NB4 (cell line): Measurements from ENCODE around the gene RFX4.

Experiments
- DNase-seq: peaks from one replicate; pipeline ENCODE4 v3.0.0; 2010; ENCODE audit warnings: low read depth
- H3K4me3 ChIP-seq: one replicate; pipeline ENCODE4 v1.5.1; 2011; ENCODE audit warnings: mild to moderate bottlenecking, low read depth, low read length, moderate library complexity
- MAX ChIP-seq: IDR thresholded peaks from 2 replicates; pipeline ENCODE4 v1.6.1; 2011; ENCODE audit warnings: low read depth, low read length
- MYC ChIP-seq: IDR thresholded peaks from 2 replicates; pipeline ENCODE4 v1.6.1; 2011; ENCODE audit warnings: low read depth, low read length
- POLR2A ChIP-seq: IDR thresholded peaks from 2 replicates; pipeline ENCODE4 v1.6.1; 2011; ENCODE audit warnings: mild to moderate bottlenecking; ENCODE audit not compliant: insufficient read length; ENCODE audit errors: extremely low read depth
- TF ChIP-seq, protein P1 (sequence below): IDR thresholded peaks from one replicate; pipeline ENCODE4 v1.5.1; 2012; ENCODE audit warnings: low read depth, low read length

Gene RFX4

DNA sequence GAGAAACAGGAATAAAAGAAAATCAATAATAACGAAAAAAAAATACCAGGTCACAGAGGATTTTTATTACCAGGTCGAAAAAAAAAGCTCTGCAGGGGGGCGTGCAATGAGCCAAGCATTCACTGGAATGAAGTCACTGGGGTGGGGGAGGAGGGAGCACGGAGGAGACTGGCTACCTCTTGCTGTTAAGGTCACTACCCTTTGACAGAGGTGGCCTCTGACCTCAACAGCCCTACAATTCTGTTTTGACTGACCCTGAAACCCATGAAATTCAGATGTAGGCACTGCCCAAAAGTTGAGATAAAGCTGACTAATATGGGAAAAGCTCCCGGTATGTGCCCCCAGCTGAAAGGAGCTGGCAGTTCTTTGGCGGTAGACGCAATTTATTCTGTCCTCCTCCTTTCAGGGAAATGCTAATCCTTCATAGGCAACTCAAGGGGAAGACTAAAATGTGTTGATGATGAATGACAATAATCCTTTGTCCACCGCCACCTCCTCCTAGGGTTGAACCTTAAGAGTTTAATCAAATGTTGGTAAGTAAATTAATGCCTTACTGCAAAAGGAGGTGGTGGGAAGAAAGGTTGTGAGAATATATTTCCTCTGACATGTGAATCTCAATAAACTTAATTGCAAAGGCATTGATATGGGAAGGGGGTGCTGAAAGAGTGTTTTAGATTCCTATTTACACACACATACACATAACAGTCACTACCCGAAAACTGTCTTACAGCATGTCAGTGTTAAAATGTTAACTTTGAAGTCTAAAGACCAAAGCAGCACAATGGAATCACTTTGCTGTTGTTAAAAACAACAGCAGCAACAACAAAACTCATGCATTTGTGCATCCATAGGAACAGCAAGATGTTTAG is 185.4 kb downstream of the RFX4 start:
- TF ChIP-seq, protein P1, sequence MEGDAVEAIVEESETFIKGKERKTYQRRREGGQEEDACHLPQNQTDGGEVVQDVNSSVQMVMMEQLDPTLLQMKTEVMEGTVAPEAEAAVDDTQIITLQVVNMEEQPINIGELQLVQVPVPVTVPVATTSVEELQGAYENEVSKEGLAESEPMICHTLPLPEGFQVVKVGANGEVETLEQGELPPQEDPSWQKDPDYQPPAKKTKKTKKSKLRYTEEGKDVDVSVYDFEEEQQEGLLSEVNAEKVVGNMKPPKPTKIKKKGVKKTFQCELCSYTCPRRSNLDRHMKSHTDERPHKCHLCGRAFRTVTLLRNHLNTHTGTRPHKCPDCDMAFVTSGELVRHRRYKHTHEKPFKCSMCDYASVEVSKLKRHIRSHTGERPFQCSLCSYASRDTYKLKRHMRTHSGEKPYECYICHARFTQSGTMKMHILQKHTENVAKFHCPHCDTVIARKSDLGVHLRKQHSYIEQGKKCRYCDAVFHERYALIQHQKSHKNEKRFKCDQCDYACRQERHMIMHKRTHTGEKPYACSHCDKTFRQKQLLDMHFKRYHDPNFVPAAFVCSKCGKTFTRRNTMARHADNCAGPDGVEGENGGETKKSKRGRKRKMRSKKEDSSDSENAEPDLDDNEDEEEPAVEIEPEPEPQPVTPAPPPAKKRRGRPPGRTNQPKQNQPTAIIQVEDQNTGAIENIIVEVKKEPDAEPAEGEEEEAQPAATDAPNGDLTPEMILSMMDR, result no peak
- TF ChIP-seq POLR2A, result no peak
- no peak for TF ChIP-seq MAX
- no peak for TF ChIP-seq MYC
- DNase-seq, result no peak
- H3K4me3 ChIP-seq, result no peak overlapping the region

DNA sequence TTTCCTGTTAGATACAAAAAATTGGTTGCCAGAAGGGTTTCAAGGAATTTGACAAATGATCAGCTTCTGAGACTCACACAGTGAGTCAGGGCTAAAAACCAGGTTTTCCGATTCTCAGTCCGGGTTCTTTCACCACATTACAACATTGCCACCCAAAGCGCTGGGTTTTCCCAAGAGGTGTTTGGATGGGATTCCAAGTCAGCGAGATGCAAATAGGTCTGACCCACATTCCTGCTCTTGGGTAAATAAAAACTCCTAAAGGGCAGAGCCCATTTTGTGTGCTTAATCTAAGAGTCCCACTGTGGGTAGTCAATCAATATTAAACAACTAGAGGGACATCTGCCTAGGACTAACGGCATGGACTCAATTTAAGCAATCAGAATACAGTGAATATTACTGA is 186.3 kb downstream of the RFX4 start:
- H3K4me3 ChIP-seq, result no peak overlapping the region
- no peak for TF ChIP-seq MYC
- TF ChIP-seq, protein P1, result no peak
- no peak for TF ChIP-seq MAX
- no peak for TF ChIP-seq POLR2A
- DNase-seq, result no peak

- TF ChIP-seq MYC (no peak), MAX (no peak), POLR2A (no peak)
- TF ChIP-seq, protein P1, result no peak
- no peak overlapping the region for H3K4me3 ChIP-seq
- DNase-seq, result no peak
These were observed 186.7 kb downstream of the RFX4 start for GRCh38 chr12:106769546-106769945.

DNA sequence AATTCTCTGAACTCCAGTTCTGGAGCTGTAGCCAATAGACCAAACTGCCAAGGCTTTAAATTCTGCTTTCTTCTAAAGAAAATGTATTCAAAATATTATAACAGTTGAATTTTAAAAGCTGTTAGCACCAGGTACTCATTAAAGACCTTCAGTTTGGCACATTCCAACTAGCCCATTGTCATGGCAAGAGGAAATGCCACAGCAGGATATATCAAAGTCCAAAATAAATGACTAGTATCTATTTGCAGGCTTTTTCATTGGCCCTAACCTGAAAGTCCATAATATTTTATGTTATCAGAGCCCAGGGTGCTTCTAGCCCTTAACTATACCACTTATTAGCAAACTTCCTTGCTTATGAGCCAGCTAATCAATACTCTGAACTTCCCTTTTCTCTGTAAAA is 188.6 kb downstream of the RFX4 start:
- H3K4me3 ChIP-seq, result no peak overlapping the region
- DNase-seq, result no peak
- TF ChIP-seq MYC, result no peak
- TF ChIP-seq MAX, result no peak
- TF ChIP-seq, protein P1, result no peak
- TF ChIP-seq POLR2A, result no peak

DNA sequence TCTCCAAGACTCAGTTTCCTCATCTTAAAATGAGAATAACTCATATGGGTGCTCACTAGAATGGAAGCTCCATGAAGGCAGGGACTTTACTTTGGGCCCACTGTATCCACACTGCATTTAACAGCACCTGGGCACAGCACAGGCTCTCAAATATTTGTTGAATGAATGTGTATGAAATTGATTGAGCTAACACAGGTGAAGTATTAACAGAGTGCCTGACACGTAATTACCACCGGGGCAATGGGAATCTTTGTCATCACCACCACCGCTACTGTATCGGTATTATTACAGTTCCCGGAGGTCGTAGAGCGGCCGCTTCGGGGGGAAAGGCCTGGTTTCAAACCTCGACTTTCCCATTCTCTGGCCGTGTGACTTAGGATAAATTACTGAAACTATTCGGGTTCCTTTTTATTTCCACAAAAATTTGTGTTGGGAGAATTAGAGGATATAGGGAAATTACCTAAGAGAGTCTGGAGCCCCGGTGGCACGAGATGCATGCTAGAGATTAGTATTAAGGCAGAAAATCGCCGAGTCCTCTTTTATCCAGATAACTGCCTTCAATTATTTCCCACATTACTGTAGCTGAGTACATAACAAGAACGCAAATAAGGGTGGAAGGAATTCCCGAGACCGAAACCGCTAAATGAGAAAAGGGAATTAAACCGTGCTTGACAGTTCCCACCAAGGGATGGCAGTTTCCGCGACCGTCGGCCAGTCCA is 190.6 kb downstream of the RFX4 start:
- TF ChIP-seq POLR2A, result no peak
- peak overlapping the region; percentile 89 for H3K4me3 ChIP-seq
- peak; percentile 27 for DNase-seq
